OCI-LY7 (cell line): ENCODE measurements around the gene HLA-DOA. TPM values are rescaled to one million over a fixed set of nuclear protein-coding genes. Genes with fewer than 3 reads are reported as not detected.

Experiments used
- Bru-seq: library from RNA; stranded (reverse); fragments of 400-500 nt; gene quantifications from one replicate; lab custom pipeline; 2021; lab: Mats Ljungman, UMichigan
- BruChase-seq, 2 experiments: library from RNA; stranded (reverse); fragments of 400-500 nt; gene quantifications; one replicate each; lab custom pipeline; 2021; lab: Mats Ljungman, UMichigan
- BruUV-seq: library from RNA; stranded (reverse); fragments of 400-500 nt; replicated peaks from 2 replicates; lab custom pipeline; 2021; lab: Mats Ljungman, UMichigan
- CTCF ChIA-PET: fragments of 300-600 bp; sonication (Branson Sonifier 250); formaldehyde crosslinking; loops from one replicate; lab custom pipeline; 2022; ENCODE audit warnings: antibody characterized with exemption; ENCODE audit not compliant: unreplicated experiment; lab: Charles Lee
- POLR2A ChIA-PET: fragments of 300-600 bp; sonication (Branson Sonifier 250); formaldehyde crosslinking; loops from one replicate; lab custom pipeline; 2022; ENCODE audit warnings: antibody characterized with exemption; lab: Charles Lee
- DNase-seq: peaks from one replicate; pipeline ENCODE4 v3.0.0-alpha.2; 2015; ENCODE audit warnings: low spot score
- H2AFZ ChIP-seq: fragments of 200-600 bp; sonication (generic), shearing (Covaris generic); 2 replicates; pipeline ENCODE4 v1.6.1; 2014; ENCODE audit warnings: mild to moderate bottlenecking, antibody characterized with exemption, low read length, moderate library complexity
- H3K27ac ChIP-seq: fragments of 200-600 bp; sonication (generic); 2 replicates; pipeline ENCODE4 v1.5.1; 2014; ENCODE audit warnings: mixed run types, low read depth, mild to moderate bottlenecking, moderate library complexity, low read length, inconsistent platforms; ENCODE audit not compliant: poor library complexity, severe bottlenecking
- H3K36me3 ChIP-seq: fragments of 200-600 bp; sonication (generic); 2 replicates; pipeline ENCODE4 v1.6.1; 2014; ENCODE audit warnings: mild to moderate bottlenecking, antibody characterized with exemption, low read length, moderate library complexity, mixed read lengths; ENCODE audit not compliant: insufficient read depth
- H3K4me1 ChIP-seq: fragments of 200-600 bp; sonication (generic); 2 replicates; pipeline ENCODE4 v1.5.1; 2014; ENCODE audit warnings: mild to moderate bottlenecking, low read length; ENCODE audit not compliant: insufficient read depth, poor library complexity, severe bottlenecking
- H3K4me2 ChIP-seq: fragments of 200-600 bp; sonication (generic); 2 replicates; pipeline ENCODE4 v1.6.1; 2014; ENCODE audit warnings: mild to moderate bottlenecking, low read length
- H3K4me3 ChIP-seq: fragments of 200-600 bp; sonication (generic); 2 replicates; pipeline ENCODE4 v1.5.1; 2014; ENCODE audit warnings: mild to moderate bottlenecking, low read depth, low read length; ENCODE audit not compliant: poor library complexity, severe bottlenecking
- H3K79me2 ChIP-seq: fragments of 200-600 bp; sonication (generic); 2 replicates; pipeline ENCODE4 v1.6.1; 2016; ENCODE audit warnings: low read depth, mild to moderate bottlenecking, low read length, moderate library complexity, mixed read lengths; ENCODE audit not compliant: insufficient read depth
- H3K9me2 ChIP-seq: fragments of 200-600 bp; sonication (generic); 2 replicates; pipeline ENCODE4 v1.6.1; 2016; ENCODE audit warnings: mild to moderate bottlenecking, low read length, mixed read lengths; ENCODE audit not compliant: insufficient read depth
- H3K9me3 ChIP-seq: fragments of 200-600 bp; sonication (generic); 2 replicates; pipeline ENCODE4 v1.6.1; 2014; ENCODE audit warnings: mild to moderate bottlenecking, mixed run types, low read length, mixed read lengths
- H4K20me1 ChIP-seq: fragments of 200-600 bp; sonication (generic); 2 replicates; pipeline ENCODE4 v1.6.1; 2014; ENCODE audit warnings: mild to moderate bottlenecking, antibody characterized with exemption, low read length, moderate library complexity, mixed read lengths; ENCODE audit not compliant: insufficient read depth
- EZH2phosphoT487 ChIP-seq: fragments of 200-600 bp; sonication (generic); IDR thresholded peaks from 2 replicates; pipeline ENCODE4 v1.6.1; 2018; ENCODE audit warnings: low read depth, borderline replicate concordance, mild to moderate bottlenecking, mixed run types, antibody characterized with exemption, low read length, moderate library complexity, mixed read lengths
- intact Hi-C: fragments of 100-400 bp; cut with micrococcal nuclease; formaldehyde crosslinking; loops from one replicate; pipeline ENCODE4 v1.10.0; 2022; ENCODE audit not compliant: unreplicated experiment
- long read RNA-seq: library from polyadenylated mRNA; stranded (forward); transcript quantifications from one replicate; pipeline ENCODE4 v2.0.0, GENCODE V29; 2022
- total RNA-seq, 2 experiments: library from RNA; depleted of rRNA in 1 of 2; stranded (reverse); fragments of >200 nt in 1 of 2; shearing (Covaris generic) in 1 of 2; gene quantifications; 2 replicates each; pipeline ENCODE4 v1.2.3, GENCODE V29; 2014 to 2022
- TF ChIP-seq, protein P1 (sequence below): fragments of 200-600 bp; sonication (generic); conservative IDR thresholded peaks from 2 replicates; pipeline ENCODE4 v1.5.1; 2014; ENCODE audit warnings: mild to moderate bottlenecking, antibody characterized with exemption, low read length, moderate library complexity, mixed read lengths

The HLA-DOA gene
- 60.3 and 78.3 TPM in 2 replicates for total RNA-seq (2014; rRNA removed; shearing (Covaris generic))
- total RNA-seq (2022) = 55.0 and 65.4 TPM in 2 replicates
- percentile 81 among the genes with signal in this experiment for Bru-seq, nascent RNA
- BruChase-seq, experiment 1, labeled RNA remaining after a 6-hour chase = percentile 88 among the genes with signal in this experiment
- BruChase-seq, experiment 2, labeled RNA remaining after a 2-hour chase = percentile 79 among the genes with signal in this experiment
- long read RNA-seq, partial matches to known transcripts = 1 of 4 reads
- long read RNA-seq, other reads (novel, unspliced or antisense) = 3 of 4 reads

DNA sequence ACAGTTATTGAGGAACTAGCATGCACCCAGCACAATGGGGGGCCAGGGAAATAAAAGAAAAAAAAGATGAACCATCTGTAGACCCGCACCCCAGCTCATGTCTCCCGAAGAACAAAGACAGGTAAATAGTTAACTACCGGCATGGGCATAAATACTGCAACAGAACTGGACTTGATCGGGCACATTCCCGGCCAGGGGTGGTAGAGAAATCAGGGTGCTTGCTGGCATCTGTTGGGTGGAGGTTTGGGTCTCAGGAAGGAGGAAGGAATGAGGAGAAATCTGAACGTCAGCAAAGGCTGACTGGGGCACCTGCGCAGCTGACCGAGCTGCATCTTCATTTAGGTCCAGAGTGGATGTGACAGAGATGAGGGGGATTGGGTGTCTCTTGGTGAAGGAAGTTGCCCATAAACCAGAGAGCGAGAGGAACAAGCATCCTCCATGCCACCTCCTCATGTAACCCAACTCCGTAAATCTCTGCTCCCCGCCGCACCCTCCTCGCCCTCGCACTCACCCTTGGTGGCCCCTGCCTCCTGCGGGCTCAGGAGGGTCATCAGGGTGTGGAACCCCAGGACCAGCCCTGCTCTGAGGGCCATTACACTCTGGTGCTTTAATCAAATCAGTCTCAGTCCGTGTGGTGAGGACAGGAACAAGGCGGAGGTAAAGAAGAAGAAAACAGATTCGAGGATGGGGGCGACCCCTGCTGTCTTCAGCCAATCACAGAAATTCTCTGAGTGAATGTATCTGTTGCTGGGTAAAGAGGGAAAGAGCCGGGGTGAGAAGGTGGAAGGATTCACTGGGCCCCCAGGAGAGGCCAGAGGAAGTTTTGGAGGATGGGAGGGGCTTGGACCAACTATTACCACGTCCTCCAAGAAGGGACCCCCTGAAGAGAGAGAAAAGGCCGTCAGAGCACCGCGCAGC lies at the start of gene HLA-DOA:
Gene HLA-DOA (minus strand): TSS at position 648 of the 918 bp plus-strand sequence.
- TF ChIP-seq EZH2phosphoT487 = no peak
- TF ChIP-seq, protein P1, sequence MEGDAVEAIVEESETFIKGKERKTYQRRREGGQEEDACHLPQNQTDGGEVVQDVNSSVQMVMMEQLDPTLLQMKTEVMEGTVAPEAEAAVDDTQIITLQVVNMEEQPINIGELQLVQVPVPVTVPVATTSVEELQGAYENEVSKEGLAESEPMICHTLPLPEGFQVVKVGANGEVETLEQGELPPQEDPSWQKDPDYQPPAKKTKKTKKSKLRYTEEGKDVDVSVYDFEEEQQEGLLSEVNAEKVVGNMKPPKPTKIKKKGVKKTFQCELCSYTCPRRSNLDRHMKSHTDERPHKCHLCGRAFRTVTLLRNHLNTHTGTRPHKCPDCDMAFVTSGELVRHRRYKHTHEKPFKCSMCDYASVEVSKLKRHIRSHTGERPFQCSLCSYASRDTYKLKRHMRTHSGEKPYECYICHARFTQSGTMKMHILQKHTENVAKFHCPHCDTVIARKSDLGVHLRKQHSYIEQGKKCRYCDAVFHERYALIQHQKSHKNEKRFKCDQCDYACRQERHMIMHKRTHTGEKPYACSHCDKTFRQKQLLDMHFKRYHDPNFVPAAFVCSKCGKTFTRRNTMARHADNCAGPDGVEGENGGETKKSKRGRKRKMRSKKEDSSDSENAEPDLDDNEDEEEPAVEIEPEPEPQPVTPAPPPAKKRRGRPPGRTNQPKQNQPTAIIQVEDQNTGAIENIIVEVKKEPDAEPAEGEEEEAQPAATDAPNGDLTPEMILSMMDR = no peak; the same call in 1 of the 2 replicates
- H3K27ac ChIP-seq = peak within 1 kb of the TSS; percentile 49
- no peaks in the 10 kb centered on the region for H3K9me3 ChIP-seq
- H3K79me2 ChIP-seq = peaks cover 13% of the 10 kb centered on the region
- H3K4me1 ChIP-seq = peaks cover 13% of the 10 kb centered on the region
- peak; percentile 89 for DNase-seq
- peak within 1 kb of the TSS; percentile 83 for H3K4me3 ChIP-seq
- H4K20me1 ChIP-seq = no peaks in the 10 kb centered on the region
- H3K36me3 ChIP-seq = peaks cover 22% of the 10 kb centered on the region
- H3K4me2 ChIP-seq = peak within 1 kb of the TSS; percentile 80
- TSS peak; percentile 78 for BruUV-seq
- intact Hi-C loops = no loop called here
- ChIA-PET CTCF (no interaction called here), POLR2A (interaction anchor here (1.0 to 2.0 kb wide), 3 partner anchors 66 to 126 kb away, joined by 3 to 8 read pairs (median 4); partner anchors contain the start of gene HLA-DPB1)
- H3K9me2 ChIP-seq = no peaks in the 10 kb centered on the region
- peak within 1 kb of the TSS; percentile 79 for H2AFZ ChIP-seq

- no peak overlapping the region for H3K4me3 ChIP-seq
- H3K36me3 ChIP-seq = no peaks in the 10 kb centered on the region; the same call in 1 of the 2 replicates
- intact Hi-C loops = no loop called here
- no peaks in the 10 kb centered on the region for H3K79me2 ChIP-seq
- no peaks in the 10 kb centered on the region for H3K9me2 ChIP-seq
- ChIA-PET POLR2A (interaction anchor here (0.6 to 2.0 kb wide), 4 partner anchors 15 to 86 kb away, joined by 3 to 8 read pairs (median 4); partner anchors contain the start of gene HLA-DPA1), CTCF (interaction anchor here (0.5 kb wide), 1 partner anchor 43 kb away, joined by 3 read pairs; no protein-coding TSS in a partner anchor)
- peaks cover 23% of the 10 kb centered on the region for H3K4me1 ChIP-seq
- H3K27ac ChIP-seq = no peak overlapping the region
- peak overlapping the region; percentile 61; the same call in 1 of the 2 replicates for H2AFZ ChIP-seq
- DNase-seq = no peak
- TF ChIP-seq, protein P1 = no peak
- TF ChIP-seq EZH2phosphoT487 = no peak
- no TSS peak for BruUV-seq
- no peaks in the 10 kb centered on the region for H4K20me1 ChIP-seq
- peaks cover 23% of the 10 kb centered on the region; the same call in 1 of the 2 replicates for H3K9me3 ChIP-seq
- H3K4me2 ChIP-seq = peak overlapping the region; percentile 21; the same call in 1 of the 2 replicates
Observed at GRCh38 chr6:33057222-33058150, 48.1 kb upstream of the HLA-DOA start.
